ENCODE measurements around the gene EMC1.

DNA sequence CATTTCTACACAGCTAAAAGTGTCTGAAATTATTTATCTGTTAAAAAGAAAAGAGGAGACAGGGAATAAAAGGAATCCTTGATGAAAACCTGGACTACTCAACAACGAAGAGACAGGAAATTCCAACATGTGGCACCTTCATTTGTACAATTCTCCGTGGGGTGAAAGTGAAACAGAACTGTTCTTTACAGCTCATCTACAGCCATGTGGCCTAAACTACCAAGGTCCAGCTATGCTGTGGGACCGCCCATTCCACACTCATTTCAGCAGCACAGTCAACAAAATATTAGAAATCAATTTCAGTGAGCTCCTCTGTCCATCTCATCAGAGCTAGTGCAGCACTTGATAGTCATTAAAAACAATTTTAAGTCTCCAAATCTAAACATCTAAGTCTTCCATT, 85.3 kb downstream of the EMC1 start:
- TF ChIP-seq, protein P1, sequence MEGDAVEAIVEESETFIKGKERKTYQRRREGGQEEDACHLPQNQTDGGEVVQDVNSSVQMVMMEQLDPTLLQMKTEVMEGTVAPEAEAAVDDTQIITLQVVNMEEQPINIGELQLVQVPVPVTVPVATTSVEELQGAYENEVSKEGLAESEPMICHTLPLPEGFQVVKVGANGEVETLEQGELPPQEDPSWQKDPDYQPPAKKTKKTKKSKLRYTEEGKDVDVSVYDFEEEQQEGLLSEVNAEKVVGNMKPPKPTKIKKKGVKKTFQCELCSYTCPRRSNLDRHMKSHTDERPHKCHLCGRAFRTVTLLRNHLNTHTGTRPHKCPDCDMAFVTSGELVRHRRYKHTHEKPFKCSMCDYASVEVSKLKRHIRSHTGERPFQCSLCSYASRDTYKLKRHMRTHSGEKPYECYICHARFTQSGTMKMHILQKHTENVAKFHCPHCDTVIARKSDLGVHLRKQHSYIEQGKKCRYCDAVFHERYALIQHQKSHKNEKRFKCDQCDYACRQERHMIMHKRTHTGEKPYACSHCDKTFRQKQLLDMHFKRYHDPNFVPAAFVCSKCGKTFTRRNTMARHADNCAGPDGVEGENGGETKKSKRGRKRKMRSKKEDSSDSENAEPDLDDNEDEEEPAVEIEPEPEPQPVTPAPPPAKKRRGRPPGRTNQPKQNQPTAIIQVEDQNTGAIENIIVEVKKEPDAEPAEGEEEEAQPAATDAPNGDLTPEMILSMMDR (optimal IDR thresholded peaks at IDR 0.05 in 1 of 3, IDR thresholded peaks at IDR 0.05 in 1 of 3, conservative IDR thresholded peaks at IDR 0.05 in 1 of 3; ENCODE audit: extremely low read depth in 1 of 3, insufficient read depth in 2 of 3, low read length in 3 of 3) = no peak
- no peak for TF ChIP-seq EZH2 (IDR thresholded peaks at IDR 0.05; ENCODE audit: low read length)

All from keratinocyte (primary cell).